Right ventricle myocardium inferior (tissue), 1 donor: ENCODE data around the gene ST7L. TPM values are rescaled to one million over a fixed set of nuclear protein-coding genes. Genes with fewer than 3 reads are reported as not detected.
"Not testable (repeated sequence)": the region's sequence is repeated elsewhere in the genome, so short reads cannot be mapped to it uniquely, and the experiment has no call there.

Experiments used
- ATAC-seq: fragments of 200-7000 bp; cut with Tn5 transposase; one replicate; pipeline ENCODE4 v1.9.1; 2020; ENCODE audit warnings: mild to moderate bottlenecking, moderate library complexity
- DNase-seq: peaks from one replicate; pipeline ENCODE4 v3.0.0; 2021; ENCODE audit errors: missing footprints
- intact Hi-C: fragments of 100-400 bp; cut with DNase I; formaldehyde crosslinking; loops from one replicate; pipeline ENCODE4 v1.11.0; 2022
- total RNA-seq: library from RNA; stranded (reverse); fragmentation: NEBNext Ultra II Directional; extraction: Animal tissue kit (Norgen Biotek cat#: 25700); gene quantifications from one replicate; pipeline ENCODE4 v1.2.1, GENCODE V29; 2021
- donor health status: DM: no; HTN: yes; CAD: no; lungs with severe emphysema.

ST7L gene
- total RNA-seq, 1 donor from 2014 or later, result 10.6 TPM

- ATAC-seq, result no peak
- DNase-seq, result no peak
- intact Hi-C loops, result no loop called here
Observed at GRCh38 chr1:112507921-112508277, 111.0 kb downstream of the ST7L start.

- DNase-seq (no peak), ATAC-seq (no peak)
- intact Hi-C loops, result no loop called here
Observed at GRCh38 chr1:112507336-112507735, 111.6 kb downstream of the ST7L start.

DNA sequence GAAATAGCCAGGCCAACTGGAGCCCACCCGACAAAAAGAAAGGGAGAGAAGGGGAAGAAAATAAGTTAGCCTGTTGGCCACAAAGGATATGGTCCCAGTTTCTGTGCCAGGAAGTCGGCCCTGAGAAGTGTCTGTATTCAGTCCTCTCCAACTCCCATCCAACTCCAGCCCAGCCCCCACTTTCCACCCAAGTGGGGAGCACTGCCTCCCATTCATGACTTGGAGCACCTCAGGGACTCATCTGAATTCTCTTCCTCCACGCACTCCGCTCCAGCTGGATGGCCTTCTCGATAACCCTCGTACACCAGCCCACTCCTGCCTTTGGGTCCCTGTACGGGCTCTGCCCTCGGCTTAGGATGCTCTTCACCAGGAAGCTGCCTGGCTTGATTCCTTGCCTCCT, 112.2 kb downstream of the ST7L start:
- intact Hi-C loops, result no loop called here
- no peak for DNase-seq
- ATAC-seq, result no peak

- intact Hi-C loops, result no loop called here
- no peak for DNase-seq
- no peak for ATAC-seq
Observed at GRCh38 chr1:112506306-112506705, 112.6 kb downstream of the ST7L start.

DNA sequence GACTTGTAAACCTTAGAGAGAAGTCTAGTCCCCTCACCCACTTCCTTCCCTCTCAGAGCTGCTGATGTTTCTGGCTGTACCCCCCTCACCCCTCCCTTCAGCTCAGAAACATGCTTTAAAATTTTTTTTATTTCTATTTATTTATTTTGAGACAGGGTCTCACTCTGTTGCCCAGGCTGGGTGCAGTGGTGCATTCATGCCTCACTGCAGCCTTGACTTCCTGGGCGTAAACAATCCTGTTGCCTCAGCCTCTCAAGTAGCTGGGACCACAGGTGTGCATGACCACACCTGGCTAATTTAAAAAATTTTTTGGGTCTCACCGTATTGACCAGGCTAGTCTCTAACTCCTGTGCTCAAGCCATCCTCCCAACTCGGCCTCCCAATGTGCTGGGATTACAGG, 113.1 kb downstream of the ST7L start:
- intact Hi-C loops, result no loop called here
- ATAC-seq, result no peak
- DNase-seq, result no peak

GRCh38 chr1:112505400-112505785, 113.5 kb downstream of the ST7L start:
- DNase-seq (no peak), ATAC-seq (no peak)
- intact Hi-C loops, result no loop called here

DNA sequence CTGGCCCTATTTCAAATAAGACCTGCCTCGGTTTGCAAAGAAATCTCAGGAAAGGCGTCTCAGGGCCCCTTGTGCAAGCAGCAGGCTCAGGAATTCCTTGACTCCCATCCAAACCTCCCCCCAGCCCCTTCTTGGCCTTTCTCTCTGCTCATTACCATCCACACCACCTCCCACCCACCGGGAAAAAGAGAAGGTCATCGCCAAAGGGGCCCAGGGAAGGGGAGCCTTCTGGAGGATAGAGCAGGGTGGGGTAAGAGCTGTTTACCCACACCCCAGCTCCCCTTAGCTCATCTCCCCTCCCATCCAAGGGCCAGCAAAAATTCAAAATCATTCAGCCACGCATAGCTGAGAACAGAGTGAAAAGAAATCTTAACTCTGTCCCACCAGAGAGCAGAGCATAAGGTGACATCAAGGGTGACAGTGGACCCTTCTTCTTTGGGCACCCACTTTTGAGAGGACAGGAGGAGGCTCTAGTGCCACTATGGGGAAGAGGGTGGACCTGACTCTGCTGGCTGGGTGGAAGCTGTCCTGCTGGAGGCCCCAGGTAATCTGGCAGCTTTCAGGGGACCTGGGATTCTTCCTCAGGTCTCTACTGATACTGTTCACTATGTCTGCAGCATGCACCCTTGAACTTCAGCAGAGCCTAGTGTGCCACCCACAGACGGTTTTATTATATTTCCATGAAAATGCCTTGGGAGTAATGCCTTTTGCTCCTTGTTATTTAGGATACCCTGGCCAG, 114.1 kb downstream of the ST7L start:
- DNase-seq (no peak), ATAC-seq (no peak)

DNA sequence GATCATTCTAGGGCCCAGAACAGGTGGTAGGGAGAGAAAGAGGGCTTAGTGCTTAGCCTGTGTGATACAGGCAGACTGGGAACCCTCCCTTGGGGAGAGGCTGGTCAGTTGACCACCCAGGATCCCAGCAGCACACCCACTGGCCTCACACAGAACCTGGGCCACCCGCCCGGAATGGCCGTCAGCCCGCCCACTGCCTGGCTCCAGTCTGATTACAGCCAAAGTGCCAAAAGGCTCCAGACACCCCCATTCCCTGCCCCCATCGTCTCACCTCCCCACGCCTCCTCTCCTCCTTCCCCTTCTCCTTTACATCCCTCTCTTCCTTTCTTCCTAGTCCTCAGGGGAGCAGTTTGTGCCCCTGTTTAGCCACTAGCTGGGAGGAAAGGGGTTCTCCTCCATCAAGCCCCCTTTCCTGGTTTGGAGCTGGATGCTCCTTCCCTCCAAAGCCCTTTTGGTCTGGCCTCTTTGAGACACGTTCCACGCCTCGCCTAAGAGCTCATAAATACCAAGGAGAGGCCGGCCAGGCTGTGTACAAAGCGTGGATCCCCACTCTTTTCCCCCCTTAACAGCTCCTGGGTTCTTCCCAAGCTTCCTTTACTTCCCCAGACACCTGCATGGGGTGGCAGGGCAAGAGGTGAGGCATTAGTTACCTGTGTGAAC, 114.8 kb downstream of the ST7L start:
- ATAC-seq (no peak), DNase-seq (no peak)
- intact Hi-C loops, result loop anchor here (5.0 kb wide), 1 partner anchor 203 kb away; the partner anchor contains the start of gene RHOC

More for the DNA sequence above, 114.1 kb downstream of the ST7L start:
- intact Hi-C loops, result loop anchor here (5.0 kb wide), 1 partner anchor 202 kb away; the partner anchor contains the start of gene RHOC

DNA sequence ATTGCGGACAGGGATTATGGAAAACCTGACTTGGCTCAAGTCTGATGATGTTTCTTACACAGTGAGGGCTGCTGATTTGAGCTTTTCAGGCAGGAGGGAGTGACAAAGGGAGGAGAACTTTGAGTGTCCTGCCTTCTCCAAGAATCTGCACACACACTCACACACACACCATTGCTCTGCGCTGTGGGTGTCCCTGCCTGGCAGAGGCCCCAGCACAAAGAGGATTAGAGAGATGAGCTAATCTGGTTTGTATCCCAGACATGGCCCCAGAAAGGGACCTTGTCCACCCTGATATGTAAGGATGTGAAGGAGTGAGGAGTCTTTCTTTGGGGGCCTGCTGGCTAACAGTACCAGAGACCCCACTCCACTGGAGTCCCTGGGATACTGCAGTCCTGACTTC, 116.1 kb downstream of the ST7L start:
- ATAC-seq (no peak), DNase-seq (no peak)
- intact Hi-C loops, result loop anchor here (5.0 kb wide), 1 partner anchor 204 kb away; the partner anchor contains the start of gene RHOC

DNA sequence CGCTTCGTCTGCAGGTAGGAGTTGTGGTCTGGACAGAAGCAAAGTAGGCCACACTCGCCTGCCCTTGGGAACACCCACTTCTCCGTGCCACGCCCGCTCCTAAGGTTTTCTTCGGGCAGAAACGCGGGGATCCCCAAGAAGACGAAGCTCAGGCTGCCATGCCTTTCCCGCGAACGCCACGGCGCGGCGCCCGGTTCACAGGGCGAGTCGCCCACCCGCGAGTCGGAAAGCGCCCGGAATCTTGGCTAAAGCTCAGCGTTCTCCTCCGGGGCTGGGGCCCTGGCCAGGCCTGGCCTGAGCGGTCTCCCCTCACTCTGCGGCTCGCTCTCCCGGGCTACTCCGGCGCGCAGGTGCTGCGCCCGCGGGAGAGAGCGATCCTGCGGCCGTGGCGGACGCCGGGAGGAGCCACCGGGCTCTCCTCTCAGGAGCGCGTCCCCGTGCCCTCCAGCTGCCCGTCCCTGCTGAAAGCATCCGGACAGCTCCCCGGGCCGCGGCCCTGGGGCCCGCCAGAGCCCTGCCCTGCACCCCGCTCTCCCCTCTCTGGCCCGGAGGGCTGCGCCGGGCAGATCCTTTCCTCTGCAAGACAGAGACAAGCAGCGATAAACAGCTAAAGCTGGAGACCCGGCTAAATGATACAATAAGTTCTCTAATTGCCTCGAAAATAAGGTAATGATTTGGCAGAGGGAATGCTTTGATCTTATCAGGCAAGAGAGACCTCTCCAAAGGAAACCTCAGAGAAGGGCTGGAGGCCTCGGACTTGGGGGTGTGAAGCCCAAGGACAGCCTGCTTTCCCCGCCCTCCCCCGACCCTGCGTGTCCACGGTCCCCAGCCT, 116.9 kb downstream of the ST7L start:
- DNase-seq (peak; percentile 81), ATAC-seq (peak; percentile 91)
- intact Hi-C loops, result loop anchor here (5.0 kb wide), 1 partner anchor 205 kb away; the partner anchor contains the start of gene RHOC

DNA sequence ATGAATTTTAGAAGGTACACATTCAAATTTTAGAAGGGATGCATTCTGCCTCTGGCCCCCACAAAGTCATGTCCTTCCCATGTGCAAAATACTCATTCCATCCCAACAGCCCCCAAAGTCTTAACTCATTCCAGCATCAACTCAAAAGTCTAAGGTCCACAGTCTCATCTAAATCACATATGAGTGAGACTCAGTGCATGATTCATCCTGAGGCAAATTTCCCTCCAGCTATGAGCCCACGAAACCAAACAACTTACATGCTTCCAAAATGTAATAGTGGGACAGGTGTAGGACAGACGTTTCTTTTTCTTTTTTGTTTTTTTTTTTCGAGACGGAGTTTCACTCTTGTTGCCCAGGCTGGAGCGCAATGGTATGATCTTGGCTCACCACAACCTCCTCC, 122.7 kb downstream of the ST7L start:
- DNase-seq, result no peak
- intact Hi-C loops, result no loop called here
- ATAC-seq, result no peak

GRCh38 chr1:112493351-112493750, 125.6 kb downstream of the ST7L start:
- ATAC-seq, result no peak
- DNase-seq, result no peak
- intact Hi-C loops, result no loop called here

DNA sequence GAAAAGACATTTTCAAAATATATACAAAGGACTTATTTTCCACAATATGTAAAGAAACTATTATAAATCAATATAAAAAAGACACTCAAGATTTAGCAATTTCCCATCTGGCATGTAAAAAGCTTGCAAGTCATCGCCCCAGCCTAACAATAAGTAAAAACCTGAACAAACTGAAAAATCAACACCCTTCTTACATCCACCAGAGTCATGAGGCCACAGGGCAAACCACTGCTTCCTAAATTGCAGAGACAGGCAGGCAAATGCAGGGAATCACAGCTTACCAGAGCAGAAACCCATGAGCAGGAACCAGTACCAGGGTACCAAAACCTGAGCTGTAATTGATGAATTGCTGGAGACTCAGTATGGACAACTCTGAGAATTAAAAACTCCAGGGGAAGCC, 126.9 kb downstream of the ST7L start:
- DNase-seq (no peak), ATAC-seq (no peak)
- intact Hi-C loops, result no loop called here

- intact Hi-C loops, result no loop called here
Observed at GRCh38 chr1:112488141-112488540, 130.8 kb downstream of the ST7L start.

DNA sequence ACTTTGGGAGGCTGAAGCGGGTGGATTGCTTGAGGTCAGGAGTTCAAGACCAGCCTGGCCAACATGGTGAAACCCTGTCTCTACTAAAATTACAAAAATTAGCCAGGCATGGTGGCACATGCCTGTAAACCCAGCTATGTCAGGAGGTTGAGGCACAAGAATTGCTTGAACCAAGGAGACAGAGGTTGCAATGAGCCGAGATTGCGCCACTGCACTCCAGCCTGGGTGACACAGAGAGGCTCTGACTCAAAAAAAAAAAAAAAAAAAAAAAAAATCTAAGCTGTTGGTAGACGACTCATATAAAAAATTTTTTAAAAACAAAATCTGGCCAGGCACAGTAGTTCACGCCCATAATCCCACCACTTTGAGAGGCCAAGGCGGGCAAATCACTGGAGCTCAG, 131.3 kb downstream of the ST7L start:
- ATAC-seq, intact Hi-C loops, DNase-seq: not testable (repeated sequence)

More at GRCh38 chr1:112488141-112488540, 130.8 kb downstream of the ST7L start:
- DNase-seq (no peak), ATAC-seq (no peak)

DNA sequence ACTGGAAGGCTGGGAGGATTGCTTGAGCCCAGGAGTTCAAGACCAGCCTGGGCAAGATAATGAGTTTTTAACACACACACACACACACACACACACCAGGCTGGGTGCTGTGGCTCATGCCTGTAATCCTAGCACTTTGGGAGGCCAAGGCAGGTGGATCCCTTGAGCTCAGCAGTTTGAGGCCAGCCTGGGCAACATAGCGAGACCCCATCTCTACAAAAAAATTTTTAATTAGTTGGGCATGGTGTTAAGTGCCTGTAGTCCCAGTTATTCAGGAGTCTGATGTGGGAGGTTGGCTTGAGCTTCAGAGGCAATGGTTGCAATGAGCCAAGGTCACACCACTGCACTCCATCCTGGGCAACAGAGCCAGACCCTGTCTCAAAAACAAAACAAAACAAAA, 132.9 kb downstream of the ST7L start:
- intact Hi-C loops, result not testable (repeated sequence)

GRCh38 chr1:112478314-112478713, 140.6 kb downstream of the ST7L start:
- ATAC-seq, result no peak
- no peak for DNase-seq
- intact Hi-C loops, result no loop called here

More for the DNA sequence above, 132.9 kb downstream of the ST7L start:
- not testable (repeated sequence) for ATAC-seq, DNase-seq

DNA sequence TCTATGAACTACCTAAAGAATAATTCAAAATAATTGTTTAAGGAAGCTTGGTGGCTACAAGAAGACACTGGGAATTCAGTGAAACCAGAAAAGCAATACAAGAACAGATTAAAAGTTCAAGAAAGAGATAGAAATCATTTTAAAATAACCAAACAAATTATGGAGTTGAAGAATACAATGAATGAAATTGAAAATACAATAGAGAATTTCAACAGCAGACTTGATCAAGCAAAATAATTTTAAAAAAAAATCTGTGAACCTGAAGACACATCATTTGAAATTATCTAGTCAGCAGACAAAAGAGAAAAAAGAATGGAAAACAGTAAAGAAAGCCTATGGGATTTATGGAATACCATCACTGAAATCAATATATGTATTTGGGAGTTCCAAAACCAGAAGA, 141.4 kb downstream of the ST7L start:
- intact Hi-C loops, result no loop called here
- no peak for ATAC-seq

More for the DNA sequence above, 141.4 kb downstream of the ST7L start:
- no peak for DNase-seq
